Measurements from ENCODE around the gene PODXL2. TPM values are rescaled to one million over a fixed set of nuclear protein-coding genes. Genes with fewer than 3 reads are reported as not detected.

PODXL2 gene
- total RNA-seq, 1 donor from 2014 or later = 1.0 TPM

GRCh38 chr3:127706785-127707351, 77.9 kb downstream of the PODXL2 start:
- no peak for DNase-seq (ENCODE audit: low read depth in 2 of 2)

- DNase-seq (ENCODE audit: low read depth in 2 of 2) = no peak
Measured at GRCh38 chr3:127707851-127708411, 78.9 kb downstream of the PODXL2 start.

GRCh38 chr3:127708837-127709236, 79.9 kb downstream of the PODXL2 start:
- no peak for DNase-seq (ENCODE audit: low read depth in 2 of 2)

GRCh38 chr3:127709320-127710060, 80.5 kb downstream of the PODXL2 start:
- no peak for DNase-seq (ENCODE audit: low read depth in 2 of 2)

GRCh38 chr3:127710155-127710941, 81.4 kb downstream of the PODXL2 start:
- no peak for DNase-seq (ENCODE audit: low read depth in 2 of 2)

- DNase-seq (ENCODE audit: low read depth in 2 of 2) = no peak
Measured at GRCh38 chr3:127711021-127711695, 82.2 kb downstream of the PODXL2 start.

- DNase-seq (ENCODE audit: low read depth in 2 of 2) = no peak
Measured at GRCh38 chr3:127711896-127712295, 82.9 kb downstream of the PODXL2 start.

GRCh38 chr3:127712461-127712860, 83.5 kb downstream of the PODXL2 start:
- no peak for DNase-seq (ENCODE audit: low read depth in 2 of 2)

GRCh38 chr3:127712881-127713771, 84.1 kb downstream of the PODXL2 start:
- no peak for DNase-seq (ENCODE audit: low read depth in 2 of 2)

GRCh38 chr3:127714125-127714571, 85.2 kb downstream of the PODXL2 start:
- DNase-seq (ENCODE audit: low read depth in 2 of 2) = peak in 1 of 2 donors; percentile 74

GRCh38 chr3:127714866-127715265, 85.9 kb downstream of the PODXL2 start:
- no peak for DNase-seq (ENCODE audit: low read depth in 2 of 2)

GRCh38 chr3:127715532-127715931, 86.5 kb downstream of the PODXL2 start:
- DNase-seq (ENCODE audit: low read depth in 2 of 2) = no peak

- DNase-seq (ENCODE audit: low read depth in 2 of 2) = no peak
Measured at GRCh38 chr3:127716384-127716783, 87.4 kb downstream of the PODXL2 start.

GRCh38 chr3:127717357-127718244, 88.6 kb downstream of the PODXL2 start:
- DNase-seq (ENCODE audit: low read depth in 2 of 2) = no peak

- no peak for DNase-seq (ENCODE audit: low read depth in 2 of 2)
Measured at GRCh38 chr3:127718245-127718915, 89.4 kb downstream of the PODXL2 start.

GRCh38 chr3:127718916-127719290, 89.9 kb downstream of the PODXL2 start:
- DNase-seq (ENCODE audit: low read depth in 2 of 2) = no peak

GRCh38 chr3:127719369-127719768, 90.4 kb downstream of the PODXL2 start:
- no peak for DNase-seq (ENCODE audit: low read depth in 2 of 2)

GRCh38 chr3:127720161-127720823, 91.3 kb downstream of the PODXL2 start:
- DNase-seq (ENCODE audit: low read depth in 2 of 2) = no peak
